ENCODE measurements around the gene EFNB1.

Gene EFNB1

DNA sequence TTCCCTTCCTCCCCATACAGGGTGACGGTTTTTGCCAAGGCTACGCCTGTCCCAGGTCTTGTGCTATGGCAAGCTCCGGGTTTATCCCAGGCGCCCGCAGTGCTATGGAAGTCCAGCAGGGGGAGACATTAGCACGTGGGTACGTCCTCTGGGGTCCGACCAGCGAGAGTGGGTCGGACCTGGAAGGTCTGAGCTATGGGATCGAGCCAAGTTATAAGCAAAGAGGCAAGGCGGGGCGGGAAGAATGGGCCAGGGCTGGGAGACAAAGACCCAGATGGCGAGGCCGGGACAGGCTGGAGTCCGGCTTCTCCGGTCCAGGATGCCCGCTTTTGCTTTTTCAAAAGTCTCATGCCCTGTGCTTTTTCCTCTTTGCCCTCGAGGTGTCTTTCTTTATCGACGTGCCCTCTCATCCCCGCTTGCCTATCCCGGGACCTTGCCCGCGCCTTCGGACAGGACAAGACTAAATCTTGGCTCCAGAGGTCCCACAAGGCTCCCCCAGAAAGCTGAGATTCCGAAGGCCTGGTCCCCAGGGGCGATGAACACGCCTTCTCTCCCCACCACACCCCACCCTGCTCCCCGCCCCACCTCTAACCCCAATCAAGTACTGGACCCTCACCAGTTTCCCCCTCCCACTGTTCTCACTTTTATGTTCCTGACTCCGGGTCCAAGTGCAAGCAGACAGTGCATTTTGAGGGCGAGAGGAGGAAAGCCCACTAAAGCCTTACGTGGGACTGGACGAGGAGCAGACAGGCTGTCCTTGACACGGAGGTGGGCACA is 785 bp upstream of the EFNB1 start:
- DNase-seq: peak; percentile 77

DNA sequence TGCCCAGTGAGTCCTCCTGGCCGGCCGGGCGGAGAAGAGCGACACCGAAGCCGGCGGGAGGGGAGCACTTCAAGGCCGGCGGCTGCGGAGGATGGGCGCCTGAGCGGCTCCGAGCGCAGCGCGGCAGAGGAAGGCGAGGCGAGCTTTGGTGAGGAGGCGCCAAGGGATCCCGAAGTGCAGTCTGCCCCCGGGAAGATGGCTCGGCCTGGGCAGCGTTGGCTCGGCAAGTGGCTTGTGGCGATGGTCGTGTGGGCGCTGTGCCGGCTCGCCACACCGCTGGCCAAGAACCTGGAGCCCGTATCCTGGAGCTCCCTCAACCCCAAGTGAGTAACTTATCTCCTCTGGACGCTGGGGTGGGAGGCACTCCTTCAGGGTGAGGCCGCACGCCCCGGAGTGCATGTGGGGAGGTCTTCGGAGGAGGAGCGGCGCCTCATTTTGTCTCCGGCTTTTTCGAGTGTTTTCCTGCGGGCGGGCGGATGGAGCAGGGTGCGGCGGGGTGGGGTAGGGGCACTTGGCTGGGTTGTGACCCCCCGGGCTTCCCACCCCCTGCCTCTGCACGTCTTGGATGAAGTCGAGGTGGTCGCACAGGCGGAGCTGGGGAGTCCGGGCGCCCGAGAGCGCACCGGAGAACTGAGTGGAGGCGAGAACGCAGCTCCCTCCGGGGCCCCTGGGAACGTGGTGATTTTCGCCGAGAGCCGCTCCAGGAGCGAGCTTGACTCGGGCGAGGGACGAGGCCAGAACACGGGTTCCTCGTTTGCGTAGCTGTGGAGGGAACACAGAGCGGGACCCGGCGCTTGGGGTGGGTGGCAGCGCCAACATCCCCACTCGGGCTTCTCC is 979 bp downstream of the EFNB1 start:
- DNase-seq: no peak

DNA sequence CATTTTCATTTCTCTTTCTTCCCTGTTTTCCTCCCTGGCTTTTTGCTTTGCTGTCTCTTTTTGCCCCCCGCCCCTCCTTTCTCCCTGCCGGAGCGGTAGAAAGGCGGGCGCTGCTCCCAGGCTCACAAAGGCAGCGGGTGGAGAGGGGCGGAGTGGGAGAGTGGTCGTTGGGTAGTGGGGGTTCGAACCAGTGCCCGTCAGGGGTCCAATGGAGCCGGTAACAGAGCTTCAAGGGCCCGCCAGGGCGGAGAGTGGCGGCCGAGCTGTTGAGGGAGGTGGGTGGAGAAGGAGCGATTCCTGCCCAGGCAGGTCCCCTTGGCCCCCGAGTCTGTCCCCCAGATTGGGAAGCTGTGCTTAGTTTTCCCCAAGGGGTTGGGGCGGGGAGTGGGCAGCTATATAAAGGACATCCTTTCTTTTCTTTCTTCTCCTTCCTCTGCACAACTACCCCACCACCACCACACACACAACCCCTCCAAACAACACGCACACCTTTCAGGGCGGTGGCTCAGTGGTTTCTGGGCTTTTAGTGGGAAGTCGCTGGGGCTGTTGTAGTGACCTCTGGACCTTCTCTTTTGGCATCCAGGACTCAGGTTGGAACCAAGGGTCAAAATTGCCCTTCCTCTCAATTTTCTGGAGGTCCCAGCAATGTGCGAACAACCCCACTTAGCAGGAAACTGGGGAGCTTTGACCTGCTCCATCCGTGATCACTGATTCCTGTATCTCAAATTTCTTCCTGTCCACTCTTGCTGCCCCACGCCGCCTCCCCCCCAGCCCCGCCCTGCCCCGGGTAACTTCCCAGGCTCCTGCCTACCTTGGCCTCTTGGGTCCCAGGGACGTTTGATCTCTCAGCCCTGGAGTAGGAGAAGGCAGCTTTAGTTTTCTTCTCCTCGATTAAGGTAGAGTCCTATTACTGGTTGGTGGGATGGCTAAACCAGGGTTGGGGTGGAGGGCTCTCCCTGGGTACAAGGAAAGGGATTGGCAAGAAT is 1.9 kb downstream of the EFNB1 start:
- no peak for DNase-seq

DNA sequence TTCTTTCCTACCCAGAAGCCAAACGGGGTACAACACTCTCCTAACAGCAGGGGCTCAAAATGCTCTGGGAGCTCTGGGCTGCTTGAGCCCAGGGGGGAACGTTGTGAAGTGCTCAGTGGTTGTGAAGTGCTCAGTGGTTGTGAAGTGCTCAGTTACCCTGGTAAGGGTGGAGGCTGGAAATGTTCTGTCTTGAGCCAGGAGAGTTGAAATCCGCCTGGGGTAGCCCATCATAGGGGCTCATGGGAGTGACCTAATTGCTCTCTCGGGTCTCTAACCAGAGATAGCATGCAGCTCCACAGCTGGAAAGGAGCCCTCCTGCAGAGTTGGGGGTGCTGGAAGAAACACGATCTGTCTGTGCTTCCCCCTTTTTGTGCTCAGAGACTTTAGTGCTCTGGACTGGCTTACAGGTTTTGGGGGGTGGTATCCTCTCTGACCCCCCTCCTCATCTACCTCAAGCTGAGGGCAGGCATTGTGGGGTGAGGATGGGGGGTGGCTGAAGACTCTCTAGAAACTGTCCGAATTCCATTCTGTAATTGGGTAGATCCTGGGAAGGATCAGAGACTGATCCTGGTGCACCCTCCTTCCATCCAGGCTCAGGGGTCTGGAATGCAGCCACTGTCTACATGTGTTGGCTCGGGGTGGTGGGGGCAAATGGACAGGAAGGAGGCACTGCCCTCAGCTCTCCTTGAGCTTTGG is 2.7 kb downstream of the EFNB1 start:
- DNase-seq: no peak

DNA sequence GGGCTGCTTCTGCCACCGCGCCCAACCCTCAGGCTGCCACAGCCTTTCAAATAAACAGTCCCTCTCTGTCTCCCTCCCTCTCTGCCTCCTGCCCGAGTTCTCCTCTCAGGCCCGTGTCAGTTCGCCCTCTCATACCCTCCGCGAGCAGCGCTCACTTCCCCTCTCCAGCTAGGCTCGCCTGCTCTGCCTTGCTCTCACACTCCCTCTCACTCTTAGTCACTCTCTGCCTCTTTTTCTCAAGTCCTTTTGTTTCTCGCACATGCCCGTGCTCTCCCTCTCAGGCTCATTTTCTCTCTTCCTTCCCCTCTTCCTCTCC is 3.2 kb downstream of the EFNB1 start:
- no peak for DNase-seq

DNA sequence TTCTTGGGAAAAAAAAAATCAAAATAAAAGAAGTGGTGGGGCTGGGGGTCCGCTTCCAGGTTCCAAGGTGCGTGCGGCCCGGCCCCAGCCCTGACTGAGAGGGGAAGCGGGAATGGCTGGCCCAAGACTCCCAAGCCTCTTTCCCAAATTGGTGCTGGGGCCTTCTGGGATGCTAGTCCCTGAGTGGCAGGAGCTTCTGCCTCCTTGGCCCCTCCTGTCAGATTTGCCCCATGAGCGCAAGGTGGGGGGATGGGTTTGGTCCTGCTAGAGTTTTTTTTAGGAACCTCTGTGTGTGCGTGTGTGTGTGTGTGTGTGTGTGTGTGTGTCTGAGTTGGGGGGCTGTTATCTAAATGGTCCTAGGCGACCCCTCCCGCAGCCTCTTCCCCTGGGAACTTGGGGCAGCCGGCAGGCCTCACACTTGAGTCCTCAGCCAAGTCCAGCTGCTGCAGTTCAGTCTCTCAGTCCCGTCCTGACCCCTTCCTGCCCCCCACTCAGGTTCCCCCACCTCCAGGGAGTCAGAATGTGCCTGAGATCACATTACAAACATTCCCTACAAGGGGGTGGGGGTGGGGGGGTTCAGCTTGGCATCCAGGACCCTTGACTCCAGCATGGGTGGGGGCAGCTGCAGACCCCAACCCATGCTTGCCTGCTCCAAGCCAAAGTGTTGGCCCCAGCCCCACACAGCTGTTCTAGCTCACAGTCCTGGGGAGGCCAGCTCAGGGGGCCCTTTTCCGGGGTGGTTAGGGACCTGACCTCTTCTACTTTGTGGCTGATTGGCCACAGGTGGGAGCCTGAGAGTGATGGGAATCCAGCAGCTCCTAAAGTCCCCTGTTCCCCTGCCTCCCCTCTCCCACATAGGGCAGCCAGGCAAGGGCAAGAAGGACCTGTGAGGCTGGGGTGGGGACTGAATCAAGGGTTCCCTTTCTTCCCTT is 4.0 kb downstream of the EFNB1 start:
- DNase-seq: no peak

DNA sequence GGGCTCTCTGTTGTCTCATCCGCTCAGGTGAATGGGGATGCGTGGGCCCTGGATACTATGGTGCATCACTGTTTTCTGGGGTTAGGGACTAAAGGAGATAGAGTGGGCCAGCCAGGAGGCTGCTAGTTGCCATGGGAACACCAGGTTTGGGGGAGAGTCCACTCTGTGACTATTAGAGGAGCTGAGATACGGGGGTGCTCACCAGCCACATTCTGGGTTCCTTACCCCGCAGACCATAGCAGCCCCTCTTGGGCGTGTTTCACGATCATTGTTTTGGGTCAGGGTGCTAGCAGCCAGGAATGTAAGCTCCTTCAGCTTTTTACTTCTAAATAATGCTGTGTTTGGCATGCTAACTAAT is 4.6 kb downstream of the EFNB1 start:
- DNase-seq: no peak

DNA sequence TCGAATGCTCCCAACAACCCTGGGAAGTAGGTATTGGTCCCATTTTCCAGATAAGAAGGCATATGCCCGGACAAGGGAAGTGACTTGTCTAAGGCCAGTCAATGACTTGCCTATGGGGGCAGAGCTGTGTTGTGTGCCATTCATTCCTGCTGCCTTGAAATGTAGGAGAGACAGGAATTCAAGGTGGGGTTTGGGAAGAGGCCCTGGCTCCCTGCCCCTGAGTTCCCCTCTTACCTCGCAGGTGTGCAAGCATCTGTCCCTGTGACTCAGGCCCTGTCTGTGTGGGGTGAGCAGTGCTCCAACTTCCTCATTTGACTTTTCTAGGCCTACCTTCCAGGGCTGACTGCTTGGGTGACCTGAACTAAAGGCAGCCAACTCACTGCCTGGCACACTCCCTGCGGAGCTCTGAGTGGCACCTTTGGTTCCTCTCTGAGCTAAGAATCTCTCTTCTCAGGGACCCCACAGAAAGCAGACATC is 5.1 kb downstream of the EFNB1 start:
- no peak for DNase-seq

DNA sequence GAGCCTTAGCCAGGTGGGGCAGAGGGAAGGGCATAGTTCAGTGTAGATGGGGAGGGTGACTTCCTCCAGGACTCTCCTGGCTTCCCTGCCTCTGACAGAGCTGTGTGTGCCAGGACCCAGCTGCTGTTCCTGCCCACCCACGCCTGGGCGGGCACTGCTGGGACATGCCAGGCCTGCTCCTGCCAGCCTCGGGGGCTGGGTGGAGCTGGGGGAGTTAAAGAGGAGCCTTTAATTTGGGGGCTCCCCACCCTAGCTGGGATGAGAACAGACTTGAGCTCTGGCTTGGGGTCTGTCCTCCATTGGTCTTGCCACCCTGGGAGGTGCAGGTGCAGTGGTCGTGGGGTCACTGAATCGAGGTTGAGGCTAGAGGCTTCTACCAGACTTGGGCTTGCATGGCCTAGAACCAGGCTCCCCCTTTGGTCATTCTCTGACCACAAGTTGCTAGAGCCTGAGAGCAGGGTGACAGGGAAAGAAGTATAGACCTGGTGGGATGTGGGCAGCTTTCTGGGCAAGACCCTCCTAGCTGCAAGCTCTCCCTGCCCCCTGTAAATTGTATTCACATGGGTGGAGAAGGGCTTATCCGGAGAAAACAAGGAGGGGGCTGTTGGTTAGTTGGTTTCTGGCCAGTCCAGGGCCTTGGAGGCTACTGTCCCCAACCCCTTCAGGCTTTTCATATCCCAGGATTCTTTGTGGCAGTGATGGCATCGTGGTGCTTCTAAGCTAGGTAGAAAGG is 5.7 kb downstream of the EFNB1 start:
- DNase-seq: no peak

DNA sequence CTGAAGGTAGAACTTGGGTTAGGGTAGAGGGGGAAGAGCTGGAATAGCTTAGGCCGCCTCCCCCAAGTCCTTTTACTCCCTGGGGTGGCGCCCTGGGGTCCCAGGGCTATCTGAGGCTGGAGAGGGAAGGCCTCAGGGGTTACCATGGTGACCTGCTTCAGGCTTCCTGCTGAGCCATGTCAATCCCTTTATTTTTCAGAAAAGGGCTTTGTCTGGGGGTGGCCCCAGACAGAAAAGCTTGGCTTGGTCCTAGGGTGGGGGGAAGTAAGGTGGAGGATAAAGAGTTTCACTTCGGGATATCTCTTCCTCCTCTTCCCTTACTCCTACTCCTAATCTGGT is 6.3 kb downstream of the EFNB1 start:
- DNase-seq: no peak

DNA sequence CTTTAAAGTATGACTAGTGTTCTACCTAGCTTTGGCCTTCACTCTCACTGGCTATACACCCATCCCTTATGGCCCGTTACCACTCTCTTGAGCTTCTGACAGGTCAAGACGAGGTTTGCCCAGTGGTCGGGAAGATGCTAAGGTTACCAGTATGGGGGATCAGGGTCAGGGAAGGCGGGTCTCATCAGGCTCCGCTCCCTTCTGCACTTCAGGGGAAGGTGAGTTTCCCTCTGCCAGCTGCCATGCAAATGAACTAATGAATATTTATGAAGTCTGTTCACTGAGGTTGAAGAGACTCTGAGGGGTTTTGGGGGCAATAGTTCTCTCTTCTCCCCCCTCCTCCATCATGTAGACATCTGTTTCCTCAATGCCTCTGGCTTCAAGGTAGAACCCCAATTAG is 6.6 kb downstream of the EFNB1 start:
- no peak for DNase-seq

DNA sequence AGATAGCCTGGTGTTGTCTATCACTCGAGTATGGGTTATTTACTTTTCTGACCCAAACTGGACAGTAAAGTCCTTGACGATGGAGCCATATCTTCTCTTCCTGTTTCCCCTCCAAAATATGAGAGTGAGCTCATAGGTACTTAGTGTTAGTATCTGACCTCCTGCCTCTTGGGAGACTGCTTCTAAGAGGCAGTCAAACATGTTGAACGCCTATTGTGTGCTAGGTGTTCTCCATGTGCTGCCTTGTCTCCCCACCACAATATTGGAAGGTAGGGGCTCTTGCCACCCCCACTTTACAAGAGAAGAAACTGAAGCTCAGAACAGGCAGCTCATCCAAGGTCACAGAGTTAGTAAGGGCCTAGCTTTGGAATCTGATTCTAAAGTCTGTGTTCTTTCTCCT is 8.3 kb downstream of the EFNB1 start:
- no peak for DNase-seq

DNA sequence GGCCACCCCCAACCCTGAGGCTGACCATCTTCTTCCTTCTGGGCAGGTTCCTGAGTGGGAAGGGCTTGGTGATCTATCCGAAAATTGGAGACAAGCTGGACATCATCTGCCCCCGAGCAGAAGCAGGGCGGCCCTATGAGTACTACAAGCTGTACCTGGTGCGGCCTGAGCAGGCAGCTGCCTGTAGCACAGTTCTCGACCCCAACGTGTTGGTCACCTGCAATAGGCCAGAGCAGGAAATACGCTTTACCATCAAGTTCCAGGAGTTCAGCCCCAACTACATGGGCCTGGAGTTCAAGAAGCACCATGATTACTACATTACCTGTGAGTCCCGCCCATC is 9.7 kb downstream of the EFNB1 start:
- DNase-seq: no peak

DNA sequence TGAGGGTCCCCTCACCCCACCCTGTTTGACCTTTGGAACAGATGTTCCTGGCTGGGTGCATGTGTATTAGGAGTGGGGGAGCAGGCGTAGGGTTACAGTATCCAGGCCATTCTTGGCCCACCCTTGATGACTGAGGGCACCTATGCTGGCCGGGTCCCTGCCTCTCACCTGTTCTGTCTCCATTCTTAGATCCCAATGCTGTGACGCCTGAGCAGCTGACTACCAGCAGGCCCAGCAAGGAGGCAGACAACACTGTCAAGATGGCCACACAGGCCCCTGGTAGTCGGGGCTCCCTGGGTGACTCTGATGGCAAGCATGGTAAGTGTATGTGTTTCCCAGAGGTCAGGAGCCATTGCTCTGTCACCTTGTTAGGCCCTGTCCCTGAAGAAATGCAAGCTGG is 10.9 kb downstream of the EFNB1 start:
- no peak for DNase-seq

DNA sequence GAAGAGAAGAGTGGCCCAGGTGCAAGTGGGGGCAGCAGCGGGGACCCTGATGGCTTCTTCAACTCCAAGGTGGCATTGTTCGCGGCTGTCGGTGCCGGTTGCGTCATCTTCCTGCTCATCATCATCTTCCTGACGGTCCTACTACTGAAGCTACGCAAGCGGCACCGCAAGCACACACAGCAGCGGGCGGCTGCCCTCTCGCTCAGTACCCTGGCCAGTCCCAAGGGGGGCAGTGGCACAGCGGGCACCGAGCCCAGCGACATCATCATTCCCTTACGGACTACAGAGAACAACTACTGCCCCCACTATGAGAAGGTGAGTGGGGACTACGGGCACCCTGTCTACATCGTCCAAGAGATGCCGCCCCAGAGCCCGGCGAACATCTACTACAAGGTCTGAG is 11.4 kb downstream of the EFNB1 start:
- DNase-seq: no peak

DNA sequence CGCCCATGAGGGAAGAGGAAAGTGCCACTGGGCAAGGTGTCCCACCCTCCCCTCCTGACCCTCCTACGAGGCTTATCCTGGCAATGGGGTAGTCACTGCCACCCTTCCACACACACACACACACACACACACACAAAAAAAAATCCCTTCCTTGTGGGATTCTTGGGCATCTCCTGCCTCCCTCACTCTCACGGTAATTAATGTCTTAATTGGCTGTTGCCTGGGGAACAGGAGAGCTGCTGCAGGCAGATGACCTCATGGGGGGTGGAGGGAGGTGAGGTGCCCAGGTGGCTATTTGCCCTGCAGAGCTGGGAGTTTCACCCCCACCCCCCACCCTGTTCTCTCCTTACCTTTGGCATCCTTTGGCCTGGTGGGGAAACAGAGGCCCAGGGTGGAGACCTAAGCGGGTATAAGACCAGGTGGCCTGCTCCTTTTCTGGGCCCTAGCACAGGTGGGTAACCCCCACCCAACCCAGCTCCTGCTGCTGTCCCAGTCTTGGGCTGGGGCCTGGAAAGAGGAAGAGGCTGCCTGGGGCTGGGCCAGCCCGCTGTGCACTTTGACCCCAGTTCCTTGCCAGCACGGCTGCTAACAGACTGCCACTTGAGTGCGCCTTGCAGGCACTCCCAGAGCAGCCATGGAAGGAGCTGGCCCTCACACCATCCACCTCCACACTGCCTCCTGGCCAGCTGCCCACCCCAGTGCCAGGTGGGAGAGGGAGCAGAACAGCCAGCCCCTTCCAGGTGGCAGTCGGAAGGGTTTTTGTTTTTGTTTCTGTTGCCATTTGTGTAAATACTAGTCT is 12.6 kb downstream of the EFNB1 start:
- no peak for DNase-seq

DNA sequence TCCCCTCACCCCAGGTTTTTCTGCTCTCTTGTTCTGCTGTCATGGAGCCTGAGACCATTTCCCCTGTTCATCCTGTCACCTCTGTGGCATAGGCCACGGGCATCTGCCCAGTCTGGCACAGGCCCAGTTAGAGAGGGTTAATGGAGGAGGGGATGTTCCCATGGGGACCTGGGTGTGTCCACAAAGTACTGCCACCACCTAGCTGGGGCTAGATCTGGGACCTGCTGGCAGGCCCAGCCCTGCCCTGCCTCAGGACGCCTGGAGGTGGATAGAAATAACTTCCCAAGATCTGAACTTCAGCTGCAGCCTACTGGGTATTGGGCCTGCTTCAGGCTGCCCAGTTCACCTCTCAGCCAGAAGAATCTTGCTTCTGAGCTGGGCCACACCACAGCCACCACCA is 13.5 kb downstream of the EFNB1 start:
- DNase-seq: no peak

DNA sequence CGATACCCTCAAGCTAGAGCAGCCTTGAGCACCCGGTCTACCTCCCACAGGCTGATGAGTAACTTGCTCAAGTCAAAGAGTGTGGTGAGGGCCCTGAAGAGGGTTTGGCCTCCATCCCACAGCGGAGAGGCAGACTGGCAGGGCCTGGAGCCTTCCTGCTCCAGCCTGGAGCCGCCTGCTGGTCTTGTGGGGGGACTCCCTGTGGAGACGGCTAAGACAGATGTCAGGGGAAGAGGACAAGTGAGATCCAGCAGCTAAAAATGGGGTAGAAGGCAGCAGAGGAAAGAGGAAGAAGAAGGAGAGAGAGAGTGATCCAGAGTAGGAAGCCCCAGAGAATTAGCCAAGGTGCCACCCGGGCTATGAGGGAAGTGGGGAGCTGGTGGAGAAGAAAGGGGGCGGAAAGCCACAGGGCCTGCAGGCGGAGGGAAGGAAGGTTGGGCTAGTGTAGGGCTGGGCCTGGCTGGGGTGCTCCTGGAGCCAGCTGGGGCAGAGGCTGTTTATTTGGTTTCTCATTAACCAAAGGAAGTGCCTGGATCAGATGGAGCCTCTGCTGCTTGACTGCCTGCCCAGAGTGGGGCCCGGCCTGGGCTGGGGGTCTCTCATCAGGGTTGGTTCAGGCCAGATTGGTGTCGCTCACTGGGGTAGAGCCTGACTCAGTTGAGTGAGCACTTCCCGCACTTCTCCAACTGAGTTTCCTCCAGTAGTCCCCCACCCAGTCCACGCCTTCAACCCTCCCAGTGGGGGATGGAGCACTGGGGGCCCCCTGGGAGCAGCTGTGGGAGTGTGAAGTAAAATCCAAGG is 14.2 kb downstream of the EFNB1 start:
- DNase-seq: no peak

DNA sequence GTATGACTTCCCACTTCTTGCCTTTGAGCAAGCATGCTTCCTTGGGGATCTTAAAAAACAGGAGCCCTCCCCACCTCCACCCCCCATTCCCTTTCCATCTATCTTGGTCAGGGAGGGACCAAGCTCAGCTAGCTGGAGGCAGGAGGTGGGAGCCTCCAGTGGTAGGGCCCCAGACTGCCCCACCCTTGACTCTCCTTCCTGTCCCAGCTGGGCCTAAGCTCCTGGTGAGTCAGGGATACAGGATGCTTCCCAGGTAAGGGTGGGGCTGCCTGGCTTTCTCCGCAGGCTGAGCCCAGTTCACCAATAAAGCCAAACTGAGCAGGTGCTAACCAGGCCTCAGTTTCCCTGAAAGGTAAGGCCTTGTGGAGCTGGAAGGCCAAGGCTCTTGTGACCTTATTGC is 15.2 kb downstream of the EFNB1 start:
- DNase-seq: no peak
